DND-41 (cell line): ENCODE results near the gene NINL.
A peak's percentile ranks its signal among the peaks of the same experiment; 100 is the strongest.

Experiments used
- ATAC-seq: fragments of 200-7000 bp; cut with Tn5 transposase; 3 replicates; pipeline ENCODE4 v1.9.1; 2021; ENCODE audit warnings: low read depth; ENCODE audit not compliant: insufficient read depth
- DNase-seq: peaks from one replicate; pipeline ENCODE4 v3.0.0-alpha.2; 2020
- H2AFZ ChIP-seq: 2 replicates; pipeline ENCODE4 v1.6.0; 2012; ENCODE audit warnings: low read depth, low read length
- H3K27ac ChIP-seq: 2 replicates; pipeline ENCODE4 v1.5.1; 2012; ENCODE audit warnings: low read length, inconsistent platforms
- H3K27me3 ChIP-seq: fragments of 200-600 bp; sonication (generic); 2 replicates; pipeline ENCODE4 v1.6.0; 2012; ENCODE audit warnings: low read length, mild to moderate bottlenecking, inconsistent platforms; ENCODE audit not compliant: insufficient read depth, poor library complexity
- H3K36me3 ChIP-seq: 2 replicates; pipeline ENCODE4 v1.5.1; 2012; ENCODE audit warnings: low read length, inconsistent platforms; ENCODE audit not compliant: insufficient read depth
- H3K4me1 ChIP-seq: 2 replicates; pipeline ENCODE4 v1.5.1; 2012; ENCODE audit warnings: mild to moderate bottlenecking, low read length; ENCODE audit not compliant: insufficient read depth
- H3K4me2 ChIP-seq: 2 replicates; pipeline ENCODE4 v1.6.0; 2012; ENCODE audit warnings: mild to moderate bottlenecking, moderate library complexity, low read length, inconsistent platforms; ENCODE audit not compliant: insufficient read depth
- H3K4me3 ChIP-seq, 2 experiments: fragments of 200-600 bp in 1 of 2; shearing (Covaris generic) in 1 of 2; 2 replicates each; pipeline ENCODE4 v1.5.1; 2012 to 2016; ENCODE audit warnings: inconsistent platforms in 2 of 2, low read length in 2 of 2, mild to moderate bottlenecking in 2 of 2, low read depth in 1 of 2, moderate library complexity in 1 of 2
- H3K79me2 ChIP-seq: 2 replicates; pipeline ENCODE4 v1.6.0; 2012; ENCODE audit warnings: low read length, inconsistent platforms; ENCODE audit not compliant: insufficient read depth
- H3K9ac ChIP-seq: 2 replicates; pipeline ENCODE4 v1.6.0; 2012; ENCODE audit warnings: low read depth, mild to moderate bottlenecking, inconsistent platforms, low read length, moderate library complexity
- H3K9me3 ChIP-seq: 2 replicates; pipeline ENCODE4 v1.5.1; 2012; ENCODE audit warnings: low read length, moderate library complexity, mild to moderate bottlenecking, inconsistent platforms; ENCODE audit not compliant: insufficient read depth, severe bottlenecking
- H4K20me1 ChIP-seq: 2 replicates; pipeline ENCODE4 v1.6.0; 2012; ENCODE audit warnings: low read length; ENCODE audit not compliant: insufficient read depth
- EZH2 ChIP-seq: IDR thresholded peaks from 3 replicates; pipeline ENCODE4 v1.6.1; 2012; ENCODE audit warnings: borderline replicate concordance, low read depth, mild to moderate bottlenecking, moderate library complexity, low read length, inconsistent platforms; ENCODE audit not compliant: severe bottlenecking
- TF ChIP-seq, protein P1 (sequence below): IDR thresholded peaks from 2 replicates; pipeline ENCODE4 v1.5.1; 2012; ENCODE audit warnings: borderline replicate concordance, low read length, moderate library complexity, mild to moderate bottlenecking; ENCODE audit not compliant: poor library complexity, severe bottlenecking; ENCODE audit errors: extremely low read depth

NINL gene

DNA sequence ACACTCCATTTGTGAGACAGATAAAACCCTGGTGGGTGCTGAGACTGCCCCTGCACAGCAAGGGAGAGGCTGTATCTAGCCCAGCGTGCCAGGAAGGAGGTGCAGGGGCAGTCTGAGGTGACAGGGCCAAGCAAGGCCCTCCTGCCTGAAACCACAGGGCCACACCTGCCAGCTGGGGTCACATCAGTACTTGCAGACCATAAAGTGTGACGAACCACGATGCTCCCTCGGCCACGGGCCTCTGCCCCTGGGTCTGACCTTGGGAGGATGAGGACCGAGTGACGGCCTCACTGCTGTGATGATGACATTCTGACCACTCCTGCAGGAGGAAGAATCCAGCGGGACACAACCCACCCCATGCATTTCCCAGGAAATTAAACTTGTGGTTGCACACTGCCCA, 75.1 kb downstream of the NINL start:
- no peak overlapping the region for H3K4me2 ChIP-seq
- TF ChIP-seq EZH2: no peak
- TF ChIP-seq, protein P1, sequence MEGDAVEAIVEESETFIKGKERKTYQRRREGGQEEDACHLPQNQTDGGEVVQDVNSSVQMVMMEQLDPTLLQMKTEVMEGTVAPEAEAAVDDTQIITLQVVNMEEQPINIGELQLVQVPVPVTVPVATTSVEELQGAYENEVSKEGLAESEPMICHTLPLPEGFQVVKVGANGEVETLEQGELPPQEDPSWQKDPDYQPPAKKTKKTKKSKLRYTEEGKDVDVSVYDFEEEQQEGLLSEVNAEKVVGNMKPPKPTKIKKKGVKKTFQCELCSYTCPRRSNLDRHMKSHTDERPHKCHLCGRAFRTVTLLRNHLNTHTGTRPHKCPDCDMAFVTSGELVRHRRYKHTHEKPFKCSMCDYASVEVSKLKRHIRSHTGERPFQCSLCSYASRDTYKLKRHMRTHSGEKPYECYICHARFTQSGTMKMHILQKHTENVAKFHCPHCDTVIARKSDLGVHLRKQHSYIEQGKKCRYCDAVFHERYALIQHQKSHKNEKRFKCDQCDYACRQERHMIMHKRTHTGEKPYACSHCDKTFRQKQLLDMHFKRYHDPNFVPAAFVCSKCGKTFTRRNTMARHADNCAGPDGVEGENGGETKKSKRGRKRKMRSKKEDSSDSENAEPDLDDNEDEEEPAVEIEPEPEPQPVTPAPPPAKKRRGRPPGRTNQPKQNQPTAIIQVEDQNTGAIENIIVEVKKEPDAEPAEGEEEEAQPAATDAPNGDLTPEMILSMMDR: no peak
- H4K20me1 ChIP-seq: no peaks in the 10 kb centered on the region
- H2AFZ ChIP-seq: no peak overlapping the region
- DNase-seq: no peak
- peaks cover 87% of the 10 kb centered on the region for H3K36me3 ChIP-seq
- ATAC-seq: no peak
- H3K27me3 ChIP-seq: no peaks in the 10 kb centered on the region
- no peaks in the 10 kb centered on the region for H3K79me2 ChIP-seq
- no peak overlapping the region for H3K9ac ChIP-seq
- no peak overlapping the region for H3K27ac ChIP-seq
- no peak overlapping the region for H3K4me3 ChIP-seq
- no peaks in the 10 kb centered on the region for H3K4me1 ChIP-seq
- peaks cover 19% of the 10 kb centered on the region for H3K9me3 ChIP-seq

- no peak for ATAC-seq
- no peaks in the 10 kb centered on the region for H4K20me1 ChIP-seq
- H2AFZ ChIP-seq: no peak overlapping the region
- DNase-seq: no peak
- H3K4me3 ChIP-seq: no peak overlapping the region
- TF ChIP-seq, protein P1: no peak
- TF ChIP-seq EZH2: no peak
- no peaks in the 10 kb centered on the region for H3K27me3 ChIP-seq
- H3K4me1 ChIP-seq: no peaks in the 10 kb centered on the region
- H3K36me3 ChIP-seq: peaks cover 85% of the 10 kb centered on the region
- no peaks in the 10 kb centered on the region for H3K79me2 ChIP-seq
- H3K9ac ChIP-seq: no peak overlapping the region
- H3K27ac ChIP-seq: no peak overlapping the region
- no peak overlapping the region for H3K4me2 ChIP-seq
- peaks cover 8% of the 10 kb centered on the region for H3K9me3 ChIP-seq
Measured at GRCh38 chr20:25509084-25509483, 76.2 kb downstream of the NINL start.

DNA sequence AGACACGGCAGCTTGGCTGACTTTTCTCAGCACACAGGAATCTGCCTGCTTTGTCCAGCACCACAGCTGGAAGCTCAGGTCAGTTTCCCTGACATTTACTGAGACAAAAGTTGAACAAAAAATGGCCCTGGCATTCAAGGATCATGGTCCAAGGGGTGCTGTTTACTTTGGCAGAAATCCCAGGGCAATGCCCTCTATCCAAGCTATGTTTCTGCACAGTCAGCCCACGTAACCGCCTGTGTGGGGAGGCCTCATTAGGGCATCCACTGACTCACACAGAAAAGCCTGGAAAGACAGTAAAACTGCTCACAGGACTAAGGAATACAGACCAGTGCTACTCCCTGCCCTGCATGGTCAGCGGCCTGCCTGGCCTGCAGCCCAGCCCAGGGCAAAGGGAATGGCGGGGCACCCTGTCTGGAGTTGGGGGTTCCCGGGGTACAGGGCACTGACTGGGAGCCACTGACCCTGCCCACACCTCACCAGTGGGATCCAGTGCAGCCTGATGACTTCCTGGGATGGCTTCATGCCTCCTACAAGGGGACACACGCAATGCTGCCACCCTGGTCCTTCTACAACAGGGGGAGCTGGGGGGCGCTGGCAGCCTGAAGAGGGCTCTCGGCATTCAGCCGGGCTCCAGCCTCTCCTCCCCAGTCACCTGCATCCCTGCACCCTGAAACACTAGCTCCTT, 77.1 kb downstream of the NINL start:
- Histone ChIP-seq H4K20me1 (no peaks in the 10 kb centered on the region), H3K9me3 (peaks cover under 1% of the 10 kb centered on the region), H3K9ac (no peak overlapping the region), H3K79me2 (no peaks in the 10 kb centered on the region), H3K4me2 (no peak overlapping the region), H2AFZ (no peak overlapping the region), H3K27ac (no peak overlapping the region), H3K4me3 (no peak overlapping the region), H3K36me3 (peaks cover 83% of the 10 kb centered on the region), H3K4me1 (no peaks in the 10 kb centered on the region), H3K27me3 (no peaks in the 10 kb centered on the region)
- ATAC-seq: 0 out of 3 replicates have a peak, but pooled peaks have one; percentile 13
- TF ChIP-seq, protein P1: no peak
- TF ChIP-seq EZH2: no peak
- no peak for DNase-seq
